Pancreas (tissue), 10 donors: Measurements from ENCODE around the gene RASSF3. TPM values are rescaled to one million over a fixed set of nuclear protein-coding genes. Genes with fewer than 3 reads are reported as not detected.

Experiments
- ATAC-seq, 4 donors: fragments of 200-7000 bp; cut with Tn5 transposase; one replicate each; pipeline versions ENCODE4 v1.8.0 to v1.9.1; 2020; ENCODE audit warnings: mild to moderate bottlenecking in 4 of 4, moderate library complexity in 4 of 4
- DNase-seq, 6 donors: peaks; one replicate each; pipeline ENCODE4 v3.0.0-alpha.2; 2020
- FAIRE-seq: peaks from 2 replicates; lab custom pipeline; 2012; peaks lifted over from hg19 to GRCh38; lab: Jason Lieb, UNC
- H3K27ac ChIP-seq, 4 donors: fragments of 200-600 bp; sonication (generic); 1 replicate in 3 of 4; 2 replicates in 1 of 4; pipeline versions ENCODE4 v1.5.0 to v1.8.0; 2020
- H3K27me3 ChIP-seq, 4 donors: fragments of 200-600 bp; one replicate each; pipeline ENCODE4 v1.8.0; 2021
- H3K36me3 ChIP-seq, 3 donors: fragments of 200-600 bp; sonication (generic) in 1 of 3; one replicate each; pipeline versions ENCODE4 v1.5.0 to v1.8.0; 2020 to 2021
- H3K4me1 ChIP-seq, 3 donors: fragments of 200-600 bp; one replicate each; pipeline ENCODE4 v1.8.0; 2021
- H3K4me3 ChIP-seq, 4 donors: fragments of 200-600 bp; sonication (generic) in 2 of 4; one replicate each; pipeline versions ENCODE4 v1.5.0 to v1.8.0; 2020 to 2021
- H3K9me3 ChIP-seq, 4 donors: fragments of 200-600 bp; one replicate each; pipeline ENCODE4 v1.8.0; 2021
- WGBS, 2 donors: extraction: QIAGEN DNeasy Blood & Tissue Kit; methylation state at CpG; one replicate each; pipeline ENCODE4 v1.1.7; 2013; 5-methylcytosine and 5-hydroxymethylcytosine counted together
- intact Hi-C, 3 donors: fragments of 100-400 bp; cut with DNase I; formaldehyde crosslinking; loops; one replicate each; pipeline versions ENCODE4 v1.11.1 to v1.14.2; 2022
- polyA plus RNA-seq, 2 donors: library from polyadenylated mRNA; stranded (reverse); fragments of 200-250 nt; gene quantifications; one replicate each; pipeline ENCODE4 v1.2.3, GENCODE V29; 2013
- total RNA-seq, 6 donors: library from RNA; stranded (reverse); fragmentation: NEBNext Ultra II Directional in 4 of 6; extraction: Animal tissue kit (Norgen Biotek cat#: 25700) in 4 of 6; gene quantifications; one replicate each; pipeline versions ENCODE4 v1.2.1 to v1.2.4, GENCODE V29; 2021 to 2023
- TF ChIP-seq, protein P1 (sequence below), 4 donors: fragments of 200-600 bp; sonication (generic) in 3 of 4; IDR thresholded peaks; one replicate each; pipeline versions ENCODE4 v1.5.0 to v1.8.0; 2021; ENCODE audit warnings: antibody characterized with exemption in 4 of 4
- donor health status: healthy with polysubstance abuse.
- donor health status: DM: no; HTN: no; CAD: no; lungs with moderate emphysema.
- donor health status: DM: no; HTN: no; CAD: no.
- donor health status: control.
- donor health status: control.
- donor health status: Bipolar disorder and iron deficiency.
- donor health status: DM: yes; HTN: yes; CAD: no.
- donor health status: DM: no; HTN: no; CAD: no.
- donor health status: DM: no; HTN: no; CAD: no.
- donor health status: DM: yes; HTN: yes; CAD: no.

Gene RASSF3
- total and polyA plus RNA-seq, 8 donors, result 5.2 to 36.5 (median 21.5) TPM

DNA sequence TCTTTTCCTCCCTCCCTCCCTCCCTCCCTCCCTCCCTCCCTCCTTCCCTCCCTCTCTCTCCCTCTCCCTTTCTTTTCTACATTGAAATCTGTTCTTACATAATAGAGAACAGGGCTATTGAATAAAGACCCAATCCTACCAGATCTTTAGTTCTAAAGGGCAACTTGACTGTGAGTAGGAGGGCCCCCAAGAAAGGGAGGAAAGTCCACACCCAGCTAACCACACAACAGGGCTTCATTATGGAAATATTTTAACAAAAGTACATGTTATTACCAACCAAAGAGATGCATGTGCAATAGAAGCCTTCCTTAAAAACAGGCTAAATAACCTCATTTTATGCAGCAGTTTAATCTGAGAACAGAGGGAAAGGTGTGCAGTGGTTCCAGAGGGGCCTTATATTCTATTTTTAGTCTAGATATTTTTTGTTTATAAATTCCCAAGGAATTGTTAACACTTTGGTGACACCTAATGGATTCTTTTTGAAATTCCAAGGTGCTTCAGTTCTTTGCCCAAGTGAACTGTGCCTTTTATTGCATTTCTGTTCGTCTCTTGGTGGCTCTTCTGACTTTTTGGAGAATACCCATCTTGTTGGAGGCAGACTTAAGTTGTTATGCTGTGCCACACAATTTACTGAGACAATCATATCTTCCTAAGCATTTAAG is 85.9 kb downstream of the RASSF3 start:
- TF ChIP-seq, protein P1, sequence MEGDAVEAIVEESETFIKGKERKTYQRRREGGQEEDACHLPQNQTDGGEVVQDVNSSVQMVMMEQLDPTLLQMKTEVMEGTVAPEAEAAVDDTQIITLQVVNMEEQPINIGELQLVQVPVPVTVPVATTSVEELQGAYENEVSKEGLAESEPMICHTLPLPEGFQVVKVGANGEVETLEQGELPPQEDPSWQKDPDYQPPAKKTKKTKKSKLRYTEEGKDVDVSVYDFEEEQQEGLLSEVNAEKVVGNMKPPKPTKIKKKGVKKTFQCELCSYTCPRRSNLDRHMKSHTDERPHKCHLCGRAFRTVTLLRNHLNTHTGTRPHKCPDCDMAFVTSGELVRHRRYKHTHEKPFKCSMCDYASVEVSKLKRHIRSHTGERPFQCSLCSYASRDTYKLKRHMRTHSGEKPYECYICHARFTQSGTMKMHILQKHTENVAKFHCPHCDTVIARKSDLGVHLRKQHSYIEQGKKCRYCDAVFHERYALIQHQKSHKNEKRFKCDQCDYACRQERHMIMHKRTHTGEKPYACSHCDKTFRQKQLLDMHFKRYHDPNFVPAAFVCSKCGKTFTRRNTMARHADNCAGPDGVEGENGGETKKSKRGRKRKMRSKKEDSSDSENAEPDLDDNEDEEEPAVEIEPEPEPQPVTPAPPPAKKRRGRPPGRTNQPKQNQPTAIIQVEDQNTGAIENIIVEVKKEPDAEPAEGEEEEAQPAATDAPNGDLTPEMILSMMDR (IDR thresholded peaks at IDR 0.05), result no peak
- Histone ChIP-seq H3K4me3 (no peak overlapping the region), H3K36me3 (no peaks in the 10 kb centered on the region), H3K27ac (no peak overlapping the region), H3K4me1 (no peaks in the 10 kb centered on the region), H3K27me3 (no peaks in the 10 kb centered on the region), H3K9me3 (no peaks in the 10 kb centered on the region)
- intact Hi-C loops, result loop anchor here in 1 of 3 donors (5.0 kb wide), 1 partner anchor 144 kb away; no protein-coding TSS in a partner anchor
- no peak for DNase-seq
- ATAC-seq, result peak in 3 of 4 donors; percentile 29 to 51 (median 31)
- no peak for FAIRE-seq
- 37 to 38% methylated on average over 1 of the region's 1 CpG for WGBS, 2 donors

DNA sequence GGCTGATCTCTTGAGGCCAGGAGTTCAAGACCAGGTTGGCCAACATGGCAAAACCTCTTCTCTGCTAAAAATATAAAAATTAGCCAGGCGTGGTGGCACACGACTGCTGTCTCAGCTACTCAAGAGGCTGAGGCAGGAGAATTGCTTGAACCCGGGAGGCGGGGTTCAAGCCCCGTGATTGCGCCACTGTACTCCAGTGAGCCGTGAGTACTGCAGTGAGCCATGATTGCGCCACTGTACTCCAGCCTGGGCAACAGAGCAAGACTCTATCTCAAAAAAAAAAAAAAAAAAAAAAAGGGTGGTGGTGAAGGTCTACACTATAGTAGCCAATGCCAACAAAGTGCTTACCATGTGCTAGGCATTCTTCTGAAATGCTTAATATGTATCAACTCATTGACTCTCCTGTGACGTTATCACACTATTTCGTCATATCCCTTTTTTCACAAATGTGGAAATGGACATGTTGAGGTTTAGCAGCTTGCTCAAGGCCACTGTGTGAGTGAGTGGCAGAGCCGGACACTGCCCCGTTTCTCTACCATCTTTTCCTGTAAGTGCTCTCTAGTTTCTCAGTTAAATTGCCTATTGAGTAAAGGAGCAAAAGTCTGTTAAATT is 89.3 kb downstream of the RASSF3 start:
- TF ChIP-seq, protein P1 (IDR thresholded peaks at IDR 0.05), result no peak
- DNase-seq, result no peak
- H3K4me1 ChIP-seq, result no peaks in the 10 kb centered on the region

DNA sequence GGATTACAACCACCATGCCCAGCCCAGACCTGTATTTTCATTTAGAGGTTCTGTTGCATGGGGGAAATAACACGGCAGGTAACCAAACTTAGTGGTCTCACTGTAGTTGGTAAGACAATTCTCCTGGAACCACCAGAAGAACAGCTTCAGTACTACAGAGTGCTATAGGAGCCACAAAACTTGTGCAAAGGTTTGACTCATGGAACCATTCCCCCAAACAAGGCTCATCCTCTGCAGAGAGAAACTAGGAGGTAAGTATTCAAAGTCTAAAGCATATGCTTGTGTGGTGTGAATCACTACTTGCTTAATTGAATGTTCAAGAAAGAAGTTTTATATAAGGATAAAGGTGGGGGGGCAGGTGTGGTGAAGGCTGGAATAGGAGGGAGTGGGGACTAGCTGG is 90.2 kb downstream of the RASSF3 start:
- Histone ChIP-seq H3K4me3 (no peak overlapping the region), H3K9me3 (no peaks in the 10 kb centered on the region), H3K4me1 (no peaks in the 10 kb centered on the region), H3K27me3 (no peaks in the 10 kb centered on the region), H3K36me3 (no peaks in the 10 kb centered on the region), H3K27ac (no peak overlapping the region)
- no peak for FAIRE-seq
- ATAC-seq, result no peak
- WGBS, 2 donors, result 88 to 94% methylated on average over 1 of the region's 1 CpG
- TF ChIP-seq, protein P1 (IDR thresholded peaks at IDR 0.05), result no peak
- intact Hi-C loops, result loop anchor here in 1 of 3 donors (5.0 kb wide), 1 partner anchor 148 kb away; no protein-coding TSS in a partner anchor
- no peak for DNase-seq

More for the DNA sequence above, 89.3 kb downstream of the RASSF3 start:
- Histone ChIP-seq H3K4me3 (no peak overlapping the region), H3K27ac (no peak overlapping the region), H3K27me3 (no peaks in the 10 kb centered on the region), H3K9me3 (no peaks in the 10 kb centered on the region), H3K36me3 (no peaks in the 10 kb centered on the region)
- FAIRE-seq (no peak), ATAC-seq (peak in 1 of 4 donors; percentile 17)
- 90% methylated on average over 12 of the region's 12 CpGs for WGBS, 2 donors
- intact Hi-C loops, result loop anchor here in 2 of 3 donors (5.0 kb wide), 1 partner anchor 147 kb away; no protein-coding TSS in a partner anchor

DNA sequence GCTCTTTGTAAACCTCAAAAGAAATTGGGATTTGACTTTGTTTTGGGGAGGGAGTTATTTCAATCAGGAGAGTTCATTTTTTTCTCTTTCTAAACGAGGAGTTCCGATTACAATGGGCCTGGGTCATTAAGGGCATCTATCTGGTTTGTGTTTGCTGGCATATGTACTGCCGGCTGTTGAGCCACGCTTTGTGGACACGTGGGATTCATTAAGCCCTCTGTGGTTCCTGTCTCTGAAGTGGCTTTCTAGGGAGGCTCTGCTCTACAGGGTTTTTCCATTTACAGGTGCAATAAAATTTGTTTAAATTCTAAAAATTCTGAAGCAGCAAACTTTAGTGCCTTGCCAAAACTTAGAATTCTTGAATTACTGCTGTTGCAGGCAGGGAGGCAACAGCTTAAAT is 91.0 kb downstream of the RASSF3 start:
- ATAC-seq, result no peak
- DNase-seq, result no peak
- no peaks in the 10 kb centered on the region for H3K9me3 ChIP-seq
- H3K27me3 ChIP-seq, result no peaks in the 10 kb centered on the region
- TF ChIP-seq, protein P1 (IDR thresholded peaks at IDR 0.05), result no peak
- no peak overlapping the region for H3K27ac ChIP-seq
- whole genome bisulfite sequencing, 2 donors, result 69 to 79% methylated on average over 5 of the region's 5 CpGs
- H3K36me3 ChIP-seq, result no peaks in the 10 kb centered on the region
- no peaks in the 10 kb centered on the region for H3K4me1 ChIP-seq
- H3K4me3 ChIP-seq, result no peak overlapping the region
- intact Hi-C loops, result loop anchor here in 1 of 3 donors (5.0 kb wide), 1 partner anchor 149 kb away; no protein-coding TSS in a partner anchor
- FAIRE-seq, result no peak

DNA sequence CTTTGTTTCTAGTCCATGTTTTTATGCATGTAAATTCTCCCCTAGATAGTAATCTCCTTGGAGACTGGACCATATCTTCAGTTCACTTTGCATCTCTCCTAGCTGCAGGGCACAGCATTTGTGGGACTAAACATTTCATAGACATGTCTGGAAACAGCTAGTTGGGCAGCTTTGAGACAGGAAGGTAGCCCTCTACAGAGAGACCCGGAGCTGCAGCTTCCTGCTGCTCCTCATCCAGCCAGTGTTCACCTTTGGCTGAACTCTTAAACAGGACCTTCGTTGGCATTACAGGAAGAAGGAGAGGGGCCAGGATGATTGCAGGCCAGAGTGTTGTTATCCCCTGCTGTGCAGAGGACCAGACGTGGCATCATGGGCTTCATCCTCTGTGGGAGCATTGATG is 96.0 kb downstream of the RASSF3 start:
- H3K9me3 ChIP-seq, result no peaks in the 10 kb centered on the region
- H3K4me1 ChIP-seq, result no peaks in the 10 kb centered on the region
- no peak for ATAC-seq
- no peak for DNase-seq
- TF ChIP-seq, protein P1 (IDR thresholded peaks at IDR 0.05), result no peak
- H3K36me3 ChIP-seq, result no peaks in the 10 kb centered on the region
- H3K27me3 ChIP-seq, result no peaks in the 10 kb centered on the region
- WGBS, 2 donors, result 63 to 71% methylated on average over 3 of the region's 3 CpGs
- no peak overlapping the region for H3K27ac ChIP-seq
- H3K4me3 ChIP-seq, result no peak overlapping the region
- no peak for FAIRE-seq
- intact Hi-C loops, result no loop called here
